ENCODE measurements around the gene RNU2-63P. TPM values are rescaled to one million over a fixed set of nuclear protein-coding genes. Genes with fewer than 3 reads are reported as not detected.

RNU2-63P gene
- total RNA-seq (1 to 10 TPM in 1 of 4 donors, not detected in 3; 5.0 TPM), polyA plus RNA-seq (not detected)
- long read RNA-seq, donor 1, result 0 reads
- long read RNA-seq, donor 2, result 0 reads

GRCh38 chr2:88016086-88016959, at the start of gene RNU2-63P:
RNU2-63P (minus strand) TSS chr2:88016547.
- peak within 1 kb of the TSS; percentile 51 for H3K27ac ChIP-seq
- intact Hi-C loops (cut with DNase I), result loop anchor here in 1 of 2 donors (5.0 to 10.0 kb wide), 2 partner anchors 36 to 192 kb away; partner anchors contain the start of gene RGPD2
- peak; percentile 94 to 98 (median 96) for ATAC-seq
- peak; percentile 70 to 84 for DNase-seq
- peak within 1 kb of the TSS; percentile 71 for H3K4me3 ChIP-seq
- no peaks in the 10 kb centered on the region for H3K36me3 ChIP-seq (ENCODE audit: insufficient read depth in 1 of 2, low read depth in 1 of 2)
- H3K9me3 ChIP-seq, result no peaks in the 10 kb centered on the region
- no peak for TF ChIP-seq CTCF (IDR thresholded peaks at IDR 0.05)
- H3K4me1 ChIP-seq, result no peaks in the 10 kb centered on the region
- 12 to 15% (median 12%) methylated on average over 34 of the region's 34 CpGs for WGBS, 3 donors
- H3K27me3 ChIP-seq (ENCODE audit: insufficient read depth in 3 of 3, low read length in 2 of 3), result no peaks in the 10 kb centered on the region

GRCh38 chr2:88061295-88061694, 44.9 kb upstream of the RNU2-63P start:
- H3K4me3 ChIP-seq, result no peak overlapping the region
- no peak overlapping the region for H3K27ac ChIP-seq
- 81 to 95% (median 90%) methylated on average over 3 of the region's 3 CpGs for WGBS, 3 donors
- no peaks in the 10 kb centered on the region for H3K36me3 ChIP-seq (ENCODE audit: insufficient read depth in 1 of 2, low read depth in 1 of 2)
- peaks cover under 1% of the 10 kb centered on the region for H3K4me1 ChIP-seq
- no peak for TF ChIP-seq CTCF (IDR thresholded peaks at IDR 0.05)
- ATAC-seq, result no peak
- DNase-seq, result no peak
- intact Hi-C loops (cut with DNase I), result loop anchor here in 1 of 2 donors (5.0 kb wide), 1 partner anchor 41 kb away; no protein-coding TSS in a partner anchor
- H3K9me3 ChIP-seq, result no peaks in the 10 kb centered on the region
- H3K27me3 ChIP-seq (ENCODE audit: insufficient read depth in 3 of 3, low read length in 2 of 3), result no peaks in the 10 kb centered on the region

GRCh38 chr2:88060907-88061275, 44.5 kb upstream of the RNU2-63P start:
- WGBS, 3 donors, result 61 to 88% (median 62%) methylated on average over 2 of the region's 2 CpGs
- no peak overlapping the region for H3K4me3 ChIP-seq
- H3K4me1 ChIP-seq, result peaks cover 4% of the 10 kb centered on the region
- DNase-seq (no peak), ATAC-seq (no peak)
- H3K27me3 ChIP-seq (ENCODE audit: insufficient read depth in 3 of 3, low read length in 2 of 3), result no peaks in the 10 kb centered on the region
- no peak overlapping the region for H3K27ac ChIP-seq
- intact Hi-C loops (cut with DNase I), result loop anchor here in 1 of 2 donors (1.0 to 5.0 kb wide), 2 partner anchors 41 to 99 kb away; no protein-coding TSS in a partner anchor
- no peak for TF ChIP-seq CTCF (IDR thresholded peaks at IDR 0.05)
- H3K9me3 ChIP-seq, result no peaks in the 10 kb centered on the region
- no peaks in the 10 kb centered on the region for H3K36me3 ChIP-seq (ENCODE audit: insufficient read depth in 1 of 2, low read depth in 1 of 2)

GRCh38 chr2:88059979-88060906, 43.9 kb upstream of the RNU2-63P start:
- 40 to 54% (median 40%) methylated on average over 5 of the region's 5 CpGs for WGBS, 3 donors
- H3K27ac ChIP-seq, result no peak overlapping the region
- peak; percentile 51 to 66 (median 60) for ATAC-seq

More at GRCh38 chr2:88059979-88060906, 43.9 kb upstream of the RNU2-63P start:
- no peaks in the 10 kb centered on the region for H3K9me3 ChIP-seq
- no peak for DNase-seq
- intact Hi-C loops (cut with DNase I), result loop anchor here (1.0 to 5.0 kb wide), 5 partner anchors 37 to 127 kb away; no protein-coding TSS in a partner anchor
- H3K4me3 ChIP-seq, result no peak overlapping the region
- peaks cover 5% of the 10 kb centered on the region for H3K4me1 ChIP-seq
- no peaks in the 10 kb centered on the region for H3K36me3 ChIP-seq (ENCODE audit: insufficient read depth in 1 of 2, low read depth in 1 of 2)
- H3K27me3 ChIP-seq (ENCODE audit: insufficient read depth in 3 of 3, low read length in 2 of 3), result no peaks in the 10 kb centered on the region
- TF ChIP-seq CTCF (IDR thresholded peaks at IDR 0.05), result peak; percentile 84
